IMR-90 (cell line): ENCODE results near the gene CYP27C1. TPM values are rescaled to one million over a fixed set of nuclear protein-coding genes. Genes with fewer than 3 reads are reported as not detected.
A peak's percentile ranks its signal among the peaks of the same experiment; 100 is the strongest.

Source experiments
- ATAC-seq: fragments of 200-7000 bp; cut with Tn5 transposase; 2 replicates; pipeline ENCODE4 v1.9.1; 2020; ENCODE audit warnings: low read depth, mild to moderate bottlenecking, moderate library complexity
- BruUV-seq: library from RNA; stranded (reverse); fragments of 400-500 nt; replicated peaks from 2 replicates; lab custom pipeline; 2021; lab: Mats Ljungman, UMichigan
- CTCF ChIA-PET: fragments of 300-600 bp; formaldehyde crosslinking; extraction: SDS; loops from one replicate; lab custom pipeline; 2021; ENCODE audit warnings: antibody characterized with exemption; lab: Yijun Ruan, JAX
- POLR2A ChIA-PET: fragments of 300-600 bp; sonication (Branson Sonifier 250); formaldehyde crosslinking; loops from one replicate; lab custom pipeline; 2022; ENCODE audit warnings: antibody characterized with exemption; ENCODE audit not compliant: unreplicated experiment; lab: Charles Lee
- DNase-seq: peaks from one replicate; pipeline ENCODE4 v3.0.0; 2013
- H2AFZ ChIP-seq: replicated peaks from 2 replicates; pipeline ENCODE3; 2013; ENCODE audit warnings: low read length, mild to moderate bottlenecking; ENCODE audit not compliant: poor library complexity
- H2AK5ac ChIP-seq: 2 replicates; pipeline ENCODE4 v1.6.1; 2013; ENCODE audit warnings: low read depth, low read length, inconsistent platforms
- H2AK9ac ChIP-seq: replicated peaks from 2 replicates; pipeline ENCODE3; 2013; ENCODE audit warnings: mild to moderate bottlenecking, low read depth, low read length, moderate library complexity; ENCODE audit not compliant: poor library complexity
- H2BK120ac ChIP-seq: 2 replicates; pipeline ENCODE4 v1.6.1; 2013; ENCODE audit warnings: low read depth, low read length, inconsistent platforms
- H2BK15ac ChIP-seq: 3 replicates; pipeline ENCODE4 v1.6.1; 2013; ENCODE audit warnings: low read depth, low read length, inconsistent platforms
- H2BK20ac ChIP-seq: 2 replicates; pipeline ENCODE4 v1.6.1; 2013; ENCODE audit warnings: low read depth, mild to moderate bottlenecking, inconsistent platforms, low read length, moderate library complexity
- H2BK5ac ChIP-seq: 2 replicates; pipeline ENCODE4 v1.6.1; 2013; ENCODE audit warnings: mild to moderate bottlenecking, low read depth, low read length, inconsistent platforms; ENCODE audit not compliant: poor library complexity, severe bottlenecking
- H3K14ac ChIP-seq: replicated peaks from 2 replicates; pipeline ENCODE4 v1.6.1; 2013; ENCODE audit warnings: low read depth, low read length, inconsistent platforms
- H3K18ac ChIP-seq: 2 replicates; pipeline ENCODE4 v1.6.1; 2013; ENCODE audit warnings: low read depth, low read length, control low read depth
- H3K23ac ChIP-seq: 2 replicates; pipeline ENCODE4 v1.6.1; 2013; ENCODE audit warnings: low read depth, low read length, inconsistent platforms
- H3K27ac ChIP-seq: 2 replicates; pipeline ENCODE4 v1.5.1; 2013; ENCODE audit warnings: mild to moderate bottlenecking, control low read depth, low read length; ENCODE audit not compliant: insufficient read depth
- H3K27me3 ChIP-seq: 2 replicates; pipeline ENCODE4 v1.6.1; 2013; ENCODE audit warnings: low read length; ENCODE audit not compliant: control insufficient read depth, insufficient read depth
- H3K36me3 ChIP-seq: 2 replicates; pipeline ENCODE4 v1.6.1; 2013; ENCODE audit warnings: low read length, mixed read lengths; ENCODE audit not compliant: control insufficient read depth, insufficient read depth
- H3K4ac ChIP-seq: 2 replicates; pipeline ENCODE4 v1.6.1; 2013; ENCODE audit warnings: low read depth, low read length, inconsistent platforms
- H3K4me1 ChIP-seq: 2 replicates; pipeline ENCODE4 v1.6.1; 2013; ENCODE audit warnings: low read length, mixed read lengths; ENCODE audit not compliant: control insufficient read depth, insufficient read depth
- H3K4me2 ChIP-seq: 2 replicates; pipeline ENCODE4 v1.6.1; 2013; ENCODE audit warnings: low read depth, mild to moderate bottlenecking, control low read depth, low read length, moderate library complexity
- H3K4me3 ChIP-seq: 2 replicates; pipeline ENCODE4 v1.5.1; 2013; ENCODE audit warnings: low read depth, mild to moderate bottlenecking, control low read depth, low read length, moderate library complexity; ENCODE audit not compliant: insufficient read depth
- H3K56ac ChIP-seq: 2 replicates; pipeline ENCODE4 v1.6.1; 2013; ENCODE audit warnings: low read length, inconsistent platforms; ENCODE audit not compliant: insufficient read depth; ENCODE audit errors: extremely low read depth
- H3K79me1 ChIP-seq, 2 experiments: 2 replicates each; pipeline ENCODE4 v1.6.1; 2013; ENCODE audit warnings: low read length in 2 of 2, inconsistent platforms in 1 of 2, low read depth in 1 of 2
- H3K9ac ChIP-seq: 2 replicates; pipeline ENCODE4 v1.6.1; 2013; ENCODE audit warnings: low read depth, low read length, control low read depth
- H3K9me1 ChIP-seq: 2 replicates; pipeline ENCODE4 v1.6.1; 2013; ENCODE audit warnings: low read length, inconsistent platforms; ENCODE audit not compliant: insufficient read depth
- H3K9me3 ChIP-seq: 2 replicates; pipeline ENCODE4 v1.6.1; 2013; ENCODE audit warnings: low read length; ENCODE audit not compliant: control insufficient read depth, insufficient read depth
- H4K20me1 ChIP-seq: 2 replicates; pipeline ENCODE4 v1.6.1; 2013; ENCODE audit warnings: low read length, inconsistent platforms; ENCODE audit not compliant: insufficient read depth
- H4K5ac ChIP-seq: 2 replicates; pipeline ENCODE4 v1.6.1; 2013; ENCODE audit warnings: mild to moderate bottlenecking, low read depth, low read length, control low read depth
- H4K8ac ChIP-seq, 2 experiments: 2 replicates each; pipeline ENCODE4 v1.6.1; 2013; ENCODE audit warnings: low read depth in 2 of 2, low read length in 2 of 2, control low read depth in 1 of 2, inconsistent platforms in 1 of 2
- H4K91ac ChIP-seq: 2 replicates; pipeline ENCODE4 v1.6.1; 2013; ENCODE audit warnings: low read depth, low read length, inconsistent platforms; ENCODE audit not compliant: insufficient read depth
- FOS ChIP-seq: fragments of 150-350 bp; IDR thresholded peaks from 2 replicates; pipeline ENCODE4 v1.6.1; 2016; ENCODE audit warnings: low read depth, low read length
- POLR2A ChIP-seq: IDR thresholded peaks from 2 replicates; pipeline ENCODE4 v1.6.1; 2012; ENCODE audit warnings: mild to moderate bottlenecking, low read depth, low read length
- RCOR1 ChIP-seq: IDR thresholded peaks from 2 replicates; pipeline ENCODE4 v1.6.1; 2012; ENCODE audit warnings: mild to moderate bottlenecking, low read length, improper control_type of control experiment; ENCODE audit not compliant: insufficient replicate concordance
- WGBS, 2 experiments: methylation state at CpG; one replicate each; pipeline versions ENCODE4 v1.1.5 to v1.1.7; 2013; ENCODE audit warnings: missing lambda C conversion rate in 2 of 2; ENCODE audit not compliant: insufficient read length in 1 of 2; ENCODE audit errors: extremely low coverage in 2 of 2; 5-methylcytosine and 5-hydroxymethylcytosine counted together
- dilution Hi-C: fragments of 300-500 bp; cut with HindIII; formaldehyde crosslinking; loops from one replicate; pipeline ENCODE4 v1.14.3; 2018; ENCODE audit warnings: low sequenced_read_pairs; ENCODE audit not compliant: unreplicated experiment
- in situ Hi-C: fragments of 300-500 bp; cut with MboI; formaldehyde crosslinking; loops from 3 replicates; pipeline ENCODE4 v1.14.3; 2019; ENCODE audit warnings: low sequenced_read_pairs, inconsistent platforms, mixed read lengths
- intact Hi-C: fragments of 100-400 bp; cut with micrococcal nuclease; formaldehyde crosslinking; loops from 2 replicates; pipeline ENCODE4 v1.10.0; 2022
- polyA plus RNA-seq, 3 experiments: library from polyadenylated mRNA; depleted of rRNA; stranded (reverse); fragments of >200 nt; gene quantifications; 2 replicates each; pipeline ENCODE4 v1.2.3, GENCODE V29; 2012; ENCODE audit warnings: low replicate concordance in 1 of 3
- total RNA-seq: library from RNA; depleted of rRNA; stranded (reverse); fragments of >200 nt; gene quantifications from 2 replicates; pipeline ENCODE4 v1.2.3, GENCODE V29; 2012

The CYP27C1 gene
- total and polyA plus RNA-seq, 2 of the 4 experiments (the other 2 are of a cell fraction): not detected

- Histone ChIP-seq H2BK15ac (peak overlapping the region; percentile 59; the same call in 1 of the 3 replicates), H2AFZ (peak overlapping the region; percentile 85), H3K9me3 (no peaks in the 10 kb centered on the region), H3K56ac (peak overlapping the region; percentile 28; the same call in 1 of the 2 replicates), H3K36me3 (no peaks in the 10 kb centered on the region), H3K18ac (peak overlapping the region; percentile 42), H4K8ac (peak overlapping the region; percentile 44 to 88; a peak in 3 of 4 replicates), H3K27me3 (no peaks in the 10 kb centered on the region; the same call in 1 of the 2 replicates), H3K4me1 (peaks cover 17% of the 10 kb centered on the region), H4K91ac (peak overlapping the region; percentile 39; the same call in 1 of the 2 replicates), H3K79me1 (0 out of 4 replicates have a peak, but pooled peaks cover 0 to 3% of the 10 kb centered on the region in 2 experiments), H3K4ac (peak overlapping the region; percentile 43), H2AK9ac (peak overlapping the region; percentile 67), H2BK20ac (peak overlapping the region; percentile 69; the same call in 1 of the 2 replicates), H3K9me1 (peaks cover 16% of the 10 kb centered on the region), H3K14ac (peak overlapping the region; percentile 20), H4K20me1 (no peaks in the 10 kb centered on the region), H3K4me3 (no peak overlapping the region), H2BK5ac (peak overlapping the region; percentile 67), H2AK5ac (peak overlapping the region; percentile 51; the same call in 1 of the 2 replicates), H3K27ac (no peak overlapping the region; the same call in 1 of the 2 replicates), H3K23ac (peak overlapping the region; percentile 18; the same call in 1 of the 2 replicates), H4K5ac (peak overlapping the region; percentile 60), H3K4me2 (peak overlapping the region; percentile 14; the same call in 1 of the 2 replicates), H2BK120ac (peak overlapping the region; percentile 75), H3K9ac (peak overlapping the region; percentile 51)
- in situ Hi-C loops (no loop called here), dilution Hi-C loops (no loop called here), intact Hi-C loops (loop anchor here (2.0 kb wide), 1 partner anchor 37 kb away; the partner anchor contains the start of gene BIN1)
- 50% methylated on average over 1 of the region's 11 CpGs; no CpG with 5 or more reads in 1 of the 2 experiments for WGBS, 2 experiments
- BruUV-seq: no TSS peak
- TF ChIP-seq FOS (no peak), POLR2A (no peak), RCOR1 (no peak)
- DNase-seq (peak; percentile 49), ATAC-seq (peak; percentile 79)
- POLR2A ChIA-PET: no interaction called here
- CTCF ChIA-PET: interaction anchor here (0.8 kb wide), 1 partner anchor 20 kb away, joined by 3 read pairs; no protein-coding TSS in a partner anchor
These were observed 76.0 kb downstream of the CYP27C1 start for GRCh38 chr2:127143841-127144782.
